Measurements from ENCODE around the gene EPHA7.

GRCh38 chr6:93337772-93338394 is 81.5 kb downstream of the EPHA7 start:
- TF ChIP-seq CTCF (optimal IDR thresholded peaks at IDR 0.05 in 1 of 3, IDR thresholded peaks at IDR 0.05 in 1 of 3, conservative IDR thresholded peaks at IDR 0.05 in 1 of 3; ENCODE audit: extremely low read depth in 1 of 3, insufficient read depth in 2 of 3, low read length in 3 of 3) = no peak
- no peak for TF ChIP-seq EZH2 (IDR thresholded peaks at IDR 0.05; ENCODE audit: low read length)

Data from keratinocyte (primary cell).